ENCODE measurements around the gene RUFY4.

GRCh38 chr2:218051903-218052302 is 17.1 kb upstream of the RUFY4 start:
- TF ChIP-seq POLR2A (IDR thresholded peaks at IDR 0.05; ENCODE audit: low read length) = no peak
- TF ChIP-seq GATA1 (IDR thresholded peaks at IDR 0.05; ENCODE audit: low read depth, low read length) = no peak

Data from erythroblast (primary cell).